Activated CD4-positive, CD25-positive, alpha-beta regulatory T cell treated with anti-CD3 and anti-CD28 coated beads, Interleukin-2, amount 50 U/mL, for 16 hours (primary cell): Measurements from ENCODE around the gene OR4B1.
"Not testable (repeated sequence)": the region's sequence is repeated elsewhere in the genome, so short reads cannot be mapped to it uniquely, and the experiment has no call there.

Source experiments
- DNase-seq: peaks from one replicate; pipeline ENCODE4 v3.0.0-alpha.2; 2020; ENCODE audit warnings: low read depth, low spot score

OR4B1 gene, protein sequence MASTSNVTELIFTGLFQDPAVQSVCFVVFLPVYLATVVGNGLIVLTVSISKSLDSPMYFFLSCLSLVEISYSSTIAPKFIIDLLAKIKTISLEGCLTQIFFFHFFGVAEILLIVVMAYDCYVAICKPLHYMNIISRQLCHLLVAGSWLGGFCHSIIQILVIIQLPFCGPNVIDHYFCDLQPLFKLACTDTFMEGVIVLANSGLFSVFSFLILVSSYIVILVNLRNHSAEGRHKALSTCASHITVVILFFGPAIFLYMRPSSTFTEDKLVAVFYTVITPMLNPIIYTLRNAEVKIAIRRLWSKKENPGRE

DNA sequence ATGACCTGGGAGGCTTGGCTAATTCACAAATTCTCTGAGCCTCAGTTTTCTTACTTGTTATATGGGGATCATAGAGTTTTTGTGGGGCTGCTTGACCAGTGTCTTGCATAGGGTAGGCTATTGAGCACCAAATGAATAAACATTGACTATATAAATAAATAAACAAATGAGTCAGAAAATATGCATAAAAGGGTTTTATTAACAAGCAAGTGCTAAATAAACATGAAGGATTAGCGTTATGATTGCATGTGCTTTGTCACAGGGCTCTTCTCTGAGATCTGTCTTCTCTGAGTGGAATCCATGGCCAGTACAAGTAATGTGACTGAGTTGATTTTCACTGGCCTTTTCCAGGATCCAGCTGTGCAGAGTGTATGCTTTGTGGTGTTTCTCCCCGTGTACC, at the start of gene OR4B1:
OR4B1 (plus strand) TSS at position 301 of the 400 bp plus-strand sequence; CDS start at position 301, 0 bp downstream.
- no peak for DNase-seq

DNA sequence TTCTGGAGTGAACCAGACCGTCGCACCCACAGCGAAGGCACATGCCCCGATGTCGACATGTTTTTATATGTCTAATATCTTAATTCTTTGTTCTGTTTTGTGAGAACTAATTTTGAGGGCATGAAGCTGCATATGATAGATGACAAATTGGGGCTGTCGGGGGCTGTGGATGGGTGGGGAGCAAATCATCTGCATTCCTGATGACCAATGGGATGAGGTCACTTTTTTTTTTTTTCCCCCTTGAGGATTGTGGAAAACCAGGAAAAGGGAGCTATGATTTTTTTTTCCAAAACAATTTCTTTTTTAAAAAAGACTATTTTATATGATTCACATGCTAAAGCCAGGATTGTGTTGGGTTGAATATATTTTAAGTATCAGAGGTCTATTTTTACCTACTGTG, 49.2 kb upstream of the OR4B1 start:
- DNase-seq: no peak

DNA sequence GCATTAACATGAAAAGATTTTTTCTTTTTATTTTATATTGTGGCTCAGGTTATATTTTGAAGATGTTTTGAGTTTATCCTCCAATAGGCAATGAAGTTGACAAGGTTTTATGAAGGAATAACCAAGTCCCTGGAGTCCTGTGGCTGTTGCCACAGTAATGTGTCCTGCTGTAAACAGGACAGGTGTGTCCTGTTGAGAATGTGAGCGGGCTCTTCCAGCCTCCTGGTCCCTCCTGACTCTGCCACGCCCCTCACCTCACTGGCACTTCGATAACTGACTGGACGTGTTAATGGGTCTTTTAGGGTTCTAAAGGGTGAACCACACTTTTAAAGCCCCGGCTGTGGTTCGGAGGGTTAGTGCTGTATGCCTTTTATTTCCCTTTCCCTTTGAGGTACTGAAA, 47.8 kb upstream of the OR4B1 start:
- no peak for DNase-seq

DNA sequence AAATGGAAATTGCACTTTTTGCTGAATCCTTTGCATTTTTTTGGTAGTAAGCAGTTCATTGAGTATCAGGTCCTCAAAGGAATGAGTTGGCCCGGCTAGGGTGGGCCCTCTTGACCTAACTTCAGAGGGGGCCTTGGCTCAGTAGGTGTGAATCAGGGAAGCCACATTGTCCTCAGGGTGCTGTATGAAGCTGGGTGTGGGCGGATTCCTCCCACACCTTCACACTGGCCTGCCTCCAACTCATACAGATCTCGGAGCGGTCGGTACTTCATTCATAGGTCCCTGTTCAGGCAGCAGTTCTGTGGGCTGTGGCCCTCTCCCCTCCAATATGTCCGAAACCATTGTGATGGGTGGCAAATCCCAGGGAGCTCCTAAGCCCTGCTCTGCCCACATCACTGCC, 47.4 kb upstream of the OR4B1 start:
- DNase-seq: no peak

DNA sequence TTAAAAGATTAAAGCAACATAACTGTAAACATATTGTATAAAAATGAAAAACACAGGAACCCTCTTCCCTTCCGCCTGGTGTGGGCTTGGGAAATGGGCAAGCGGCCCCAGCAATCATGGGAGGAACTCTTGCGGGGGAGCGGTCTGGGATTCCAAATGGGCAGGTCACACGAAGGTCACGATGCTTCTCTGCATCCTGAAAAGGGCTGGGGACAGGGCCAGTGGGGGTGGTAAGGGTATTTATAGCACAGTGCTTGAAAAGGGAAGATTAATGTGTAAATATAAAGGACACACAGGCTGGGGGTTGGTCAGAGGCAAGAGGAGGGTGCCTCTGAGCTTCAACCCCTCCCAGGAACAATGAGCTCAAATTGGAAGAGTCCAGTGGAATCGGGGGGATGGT, 46.9 kb upstream of the OR4B1 start:
- no peak for DNase-seq

DNA sequence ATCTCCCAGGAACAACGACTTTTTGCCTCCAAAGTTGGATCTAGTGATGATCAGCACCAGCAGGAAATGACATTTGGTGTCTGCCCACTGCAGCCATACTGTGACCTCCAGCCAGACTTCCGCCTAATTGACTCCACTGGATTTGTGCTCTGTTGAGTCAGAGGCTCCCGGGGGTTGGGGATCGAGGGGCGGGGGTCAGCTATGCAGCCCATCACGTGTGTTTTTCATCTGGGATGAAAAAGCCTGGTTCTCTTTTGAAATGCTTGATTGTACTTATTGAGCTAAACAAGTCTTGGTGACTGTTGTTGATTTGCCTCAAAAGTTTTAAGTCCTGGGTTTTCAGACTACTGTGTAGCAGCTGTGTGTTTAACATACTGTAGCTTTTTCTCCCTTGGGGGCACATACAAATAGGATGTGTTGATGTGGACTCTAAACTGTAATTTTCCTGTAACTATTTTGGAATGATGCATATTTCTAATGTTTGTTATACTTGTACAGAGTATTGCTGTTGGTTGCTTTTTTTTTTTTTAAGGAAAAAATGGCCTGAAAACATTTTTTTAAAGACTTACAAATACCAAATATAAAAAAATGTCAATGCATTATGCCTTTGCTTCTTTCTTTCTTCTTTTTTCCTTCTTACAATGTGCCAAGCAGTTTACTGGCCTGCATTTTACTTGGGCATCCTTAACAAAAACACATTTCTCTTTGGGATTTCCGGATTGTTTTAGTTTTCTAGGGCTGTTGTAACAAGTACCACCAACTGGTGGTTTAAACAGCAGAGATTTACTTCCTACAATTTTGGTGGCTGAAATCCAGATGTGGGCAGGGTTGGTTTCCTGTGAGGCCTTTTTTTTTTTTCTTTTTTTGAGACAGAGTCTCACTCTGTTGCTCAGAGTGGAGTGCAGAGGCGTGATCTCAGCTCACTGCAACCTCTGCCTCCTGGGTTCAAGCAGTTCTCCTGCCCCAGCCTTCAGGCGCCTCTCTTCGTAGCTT, 46.1 kb upstream of the OR4B1 start:
- no peak for DNase-seq

DNA sequence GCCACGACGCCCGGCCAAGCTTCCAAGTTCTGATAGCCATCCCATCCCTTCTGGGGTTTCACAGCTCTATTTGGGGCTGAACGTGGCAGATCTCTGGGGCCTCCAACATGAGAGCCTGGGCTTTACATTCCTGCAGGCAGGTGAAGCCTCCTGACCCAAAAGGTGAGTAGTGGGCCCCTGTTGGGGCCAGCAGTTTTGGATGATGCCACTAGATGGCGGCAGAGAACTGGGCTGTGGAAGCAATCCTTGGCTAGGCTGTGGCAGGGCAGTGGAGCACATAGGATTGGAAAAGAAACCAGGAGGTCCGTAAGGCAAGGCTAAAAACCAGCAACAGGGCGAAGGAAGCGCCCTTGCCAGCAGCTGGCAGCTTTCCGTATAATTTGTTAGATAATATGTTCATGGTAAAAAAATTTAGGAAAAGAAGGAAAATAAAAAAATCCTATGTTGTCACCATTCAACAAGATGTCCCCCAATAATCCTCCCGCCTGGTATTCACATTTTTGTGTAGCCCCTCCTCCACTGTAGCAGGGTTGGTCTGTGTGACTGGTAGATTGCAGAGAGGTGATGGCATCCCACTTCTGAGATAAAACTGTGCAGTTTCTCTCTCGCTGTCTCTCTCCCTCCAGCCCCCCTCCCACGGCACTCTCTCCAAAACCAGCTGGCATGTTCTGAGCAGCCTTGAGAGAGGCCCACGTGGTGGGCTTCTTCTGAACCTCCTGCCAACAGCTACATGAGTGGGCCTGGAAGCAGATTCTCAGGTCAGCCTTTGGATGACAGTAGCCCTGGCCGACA, 43.6 kb upstream of the OR4B1 start:
- peak; percentile 16 for DNase-seq

DNA sequence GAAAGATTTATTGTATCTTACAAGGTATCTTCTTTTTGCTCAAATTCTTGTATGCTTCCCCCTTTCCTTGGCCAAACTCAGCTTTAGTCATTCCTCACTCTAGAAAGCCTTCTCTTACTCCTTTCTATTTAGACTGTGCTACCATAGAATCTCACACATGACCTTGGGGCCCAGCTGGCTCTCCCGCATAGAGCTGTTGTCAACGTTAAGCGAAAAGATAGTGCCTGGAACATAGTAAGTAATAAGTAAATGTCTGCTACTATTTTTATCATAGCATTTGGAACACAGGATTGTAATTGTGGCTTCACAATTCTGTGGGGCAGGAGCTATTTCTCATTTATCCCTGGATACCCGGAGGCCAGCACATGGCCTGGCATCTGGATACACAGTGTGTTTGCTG, 38.9 kb upstream of the OR4B1 start:
- no peak for DNase-seq

DNA sequence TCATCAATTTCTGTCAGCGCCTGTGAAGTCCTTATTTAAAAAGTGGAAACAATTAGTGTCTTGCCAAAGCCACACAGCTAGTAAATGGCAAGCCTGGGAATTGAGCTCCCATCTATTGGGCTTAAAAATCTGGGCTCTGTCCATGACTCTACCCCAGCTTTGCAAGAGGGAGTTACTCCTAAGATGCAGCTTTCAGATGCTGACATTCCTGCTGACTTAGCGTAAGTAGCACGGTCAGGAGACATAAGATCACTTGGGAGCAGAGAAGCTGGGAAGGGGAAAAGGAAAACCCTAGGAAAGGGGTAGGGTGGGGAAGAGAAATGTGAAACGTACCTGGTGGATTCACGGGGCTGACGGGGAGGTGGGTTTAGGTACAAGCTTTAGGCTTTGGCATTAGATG, 36.0 kb upstream of the OR4B1 start:
- DNase-seq: no peak

DNA sequence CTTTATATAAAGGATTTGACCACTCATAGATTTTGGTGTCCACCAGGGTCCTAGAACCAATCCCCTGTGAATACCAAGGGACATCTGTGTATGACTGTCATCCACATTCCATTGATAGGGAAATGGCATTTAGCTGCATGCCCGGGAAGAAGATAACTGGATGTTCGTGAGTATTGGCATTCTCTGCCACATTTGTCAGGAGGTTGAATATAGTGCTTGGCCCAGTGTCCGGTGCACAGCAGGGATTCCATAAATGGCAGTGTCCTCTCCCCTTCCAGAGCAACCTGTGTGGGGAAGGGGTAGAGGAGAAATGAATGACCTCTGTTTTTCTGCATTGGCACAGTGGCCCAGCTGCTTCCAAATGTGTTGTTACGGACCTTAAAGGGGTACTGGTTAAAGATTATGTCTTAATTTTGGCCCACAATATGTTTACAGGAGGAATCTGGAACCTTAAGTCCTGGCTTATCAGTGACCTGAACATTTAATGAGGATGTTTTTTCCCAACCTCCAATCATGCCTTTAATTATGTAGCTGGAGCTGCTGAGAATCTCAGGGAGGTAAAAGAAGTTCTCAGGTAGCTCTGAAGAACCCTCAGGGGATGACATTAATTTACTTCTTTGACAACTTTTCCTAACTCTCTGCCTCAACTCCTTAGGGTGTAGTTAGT, 33.6 kb upstream of the OR4B1 start:
- no peak for DNase-seq

DNA sequence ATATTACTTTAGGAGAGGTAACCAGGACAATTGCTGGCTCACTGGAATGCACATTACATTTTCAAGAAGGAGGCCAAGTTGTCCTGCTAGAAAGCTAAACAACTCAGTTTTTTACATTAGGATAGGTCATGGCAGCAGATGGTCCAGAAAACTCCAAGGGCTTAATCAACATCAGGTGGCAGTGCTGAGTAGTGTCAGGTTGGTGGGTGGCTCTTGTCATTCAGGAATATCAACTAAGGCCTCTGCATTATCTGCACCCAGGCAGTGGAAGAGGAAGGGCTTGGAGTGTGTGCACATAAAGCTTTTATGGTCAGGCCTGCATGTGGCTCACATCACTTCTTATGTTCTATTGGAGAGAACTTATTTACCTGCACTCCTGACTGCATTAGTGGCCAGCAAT, 32.2 kb upstream of the OR4B1 start:
- no peak for DNase-seq

DNA sequence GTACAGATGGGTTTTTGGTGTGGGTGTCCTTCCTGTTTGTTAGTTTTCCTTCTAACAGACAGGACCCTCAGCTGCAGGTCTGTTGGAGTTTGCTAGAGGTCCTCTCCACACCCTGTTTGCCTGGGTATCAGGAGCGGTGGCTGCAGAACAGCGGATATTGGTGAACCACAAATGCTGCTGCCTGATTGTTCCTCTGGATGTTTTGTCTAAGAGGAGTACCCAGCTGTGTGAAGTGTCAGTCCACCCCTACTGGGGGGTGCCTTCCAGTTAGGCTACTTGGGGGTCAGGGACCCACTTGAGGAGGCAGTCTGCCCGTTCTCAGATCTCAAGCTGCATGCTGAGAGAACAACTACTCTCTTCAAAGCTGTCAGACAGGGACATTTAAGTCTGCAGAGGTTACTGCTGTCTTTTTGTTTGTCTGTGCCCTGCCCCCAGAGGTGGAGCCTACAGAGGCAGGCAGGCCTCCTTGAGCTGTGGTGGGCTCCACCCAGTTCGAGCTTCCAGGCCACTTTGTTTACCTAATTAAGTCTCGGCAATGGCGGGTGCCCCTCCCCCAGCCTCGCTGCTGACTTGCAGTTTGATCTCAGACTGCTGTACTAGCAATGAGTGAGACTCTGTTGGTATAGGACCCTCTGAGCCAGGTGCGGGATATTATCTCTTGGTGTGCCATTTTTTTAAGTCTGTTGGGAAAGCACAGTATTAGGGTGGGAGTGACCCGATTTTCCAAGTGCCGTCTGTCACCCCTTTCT, 25.5 kb upstream of the OR4B1 start:
- DNase-seq: not testable (repeated sequence)

DNA sequence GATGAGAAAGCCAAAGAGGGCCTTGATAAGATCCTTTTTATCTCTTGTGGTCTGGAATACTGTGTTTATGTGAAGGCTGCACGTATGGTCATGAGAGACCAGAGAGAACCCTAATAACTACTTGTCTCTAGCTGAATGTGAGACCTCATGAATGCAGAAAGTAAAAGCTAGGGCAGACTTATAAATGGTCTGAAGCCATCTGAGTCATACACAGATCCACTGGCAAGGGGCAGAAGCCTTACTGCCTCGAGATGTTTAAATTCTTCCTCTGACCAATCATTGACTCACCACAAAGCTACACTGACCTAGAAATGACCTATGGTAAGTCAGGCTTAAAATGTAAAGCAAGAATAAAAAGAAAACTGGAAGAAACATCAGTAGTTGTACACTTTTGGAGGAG, 22.7 kb upstream of the OR4B1 start:
- no peak for DNase-seq

DNA sequence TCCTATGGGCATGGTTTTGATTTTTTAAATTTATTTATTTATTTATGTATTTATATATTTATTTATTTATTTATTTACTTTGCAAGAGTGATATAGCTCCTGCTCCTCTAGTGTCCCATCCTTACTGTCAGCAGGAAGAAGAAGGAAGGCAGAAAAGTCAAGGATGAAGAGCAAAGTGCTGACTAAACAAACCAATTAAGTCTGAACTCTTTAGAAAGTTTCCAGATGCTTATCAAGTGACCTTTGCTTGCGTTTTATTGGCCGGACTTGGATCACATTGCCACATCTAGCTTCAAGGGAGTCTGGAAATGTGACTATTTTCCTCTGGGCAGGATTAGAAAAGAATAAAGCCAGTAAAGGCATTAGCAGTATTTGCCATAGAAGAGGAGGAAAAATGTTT, 8.7 kb upstream of the OR4B1 start:
- no peak for DNase-seq

DNA sequence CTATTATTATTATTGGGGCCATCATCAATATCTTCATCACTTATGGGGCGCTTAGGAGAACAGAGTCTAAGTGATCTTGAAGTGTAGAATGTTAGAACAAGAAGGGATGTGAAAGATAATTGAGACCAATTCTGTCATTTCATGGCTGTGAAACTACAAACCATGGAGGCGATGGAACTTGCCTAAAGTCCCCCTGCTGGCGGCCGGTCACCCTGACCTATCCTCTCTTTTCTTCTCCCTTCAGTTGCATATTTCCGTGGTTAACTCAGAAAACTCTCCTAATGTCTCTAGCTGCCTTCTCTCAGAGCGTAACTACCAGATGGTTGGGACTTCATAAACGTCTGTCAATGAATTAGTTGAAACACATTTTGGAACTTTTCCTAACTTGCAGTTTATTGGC, 6.6 kb upstream of the OR4B1 start:
- DNase-seq: no peak

DNA sequence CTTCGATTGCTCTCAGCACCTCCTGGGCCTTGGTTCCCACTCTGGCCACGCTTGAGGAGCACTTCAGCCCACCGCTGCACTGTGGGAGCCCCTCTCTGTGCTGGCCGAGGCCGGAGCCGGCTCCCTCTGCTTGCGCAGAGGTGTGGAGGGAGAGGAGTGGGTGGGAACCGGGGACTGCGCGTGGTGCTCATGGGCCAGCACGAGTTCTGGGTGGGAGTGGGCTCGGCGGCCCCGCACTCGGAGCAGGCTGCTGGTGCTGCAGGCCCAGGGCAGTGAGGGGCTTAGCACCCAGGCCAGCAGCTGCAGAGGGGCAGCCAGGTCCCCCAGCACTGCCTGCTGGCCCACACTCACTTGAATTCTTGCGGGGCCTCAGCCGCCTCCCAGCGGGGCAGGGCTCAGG, 12.2 kb downstream of the OR4B1 start:
- DNase-seq: no peak

DNA sequence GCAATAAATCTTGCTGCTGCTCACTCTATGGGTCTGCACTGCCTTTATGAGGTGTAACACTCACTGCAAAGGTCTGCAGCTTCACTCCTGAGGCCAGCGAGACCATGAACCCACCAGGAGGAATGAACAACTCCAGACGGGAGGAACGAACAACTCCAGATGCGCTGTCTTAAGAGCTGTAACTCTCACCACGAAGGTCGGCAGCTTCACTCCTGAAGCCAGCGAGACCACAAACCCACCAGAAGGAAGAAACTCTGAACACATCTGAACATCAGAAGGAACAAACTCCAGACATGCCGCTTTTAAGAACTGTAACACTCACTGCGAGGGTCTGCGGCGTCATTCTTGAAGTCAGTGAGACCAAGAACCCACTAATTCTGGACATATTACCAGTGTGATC, 13.4 kb downstream of the OR4B1 start:
- DNase-seq: not testable (repeated sequence)

DNA sequence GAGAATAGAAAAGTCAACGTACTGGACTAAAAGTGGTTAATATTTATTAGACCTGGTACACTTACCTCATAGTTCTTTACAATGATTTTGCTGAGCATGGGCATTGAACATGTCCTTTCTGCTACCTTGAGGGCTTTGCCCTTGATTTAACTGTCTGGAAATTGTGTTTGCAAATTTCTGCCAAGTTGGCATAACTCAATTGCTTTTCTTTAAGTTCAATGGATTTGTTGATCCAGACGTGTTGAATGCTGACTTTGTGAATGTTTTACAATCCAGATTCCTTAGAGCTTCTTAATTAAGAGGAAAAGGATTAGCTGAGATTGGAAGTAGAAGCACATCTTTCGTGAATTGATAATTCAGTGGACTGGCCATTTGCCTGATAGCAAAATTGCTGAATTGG, 21.1 kb downstream of the OR4B1 start:
- no peak for DNase-seq

DNA sequence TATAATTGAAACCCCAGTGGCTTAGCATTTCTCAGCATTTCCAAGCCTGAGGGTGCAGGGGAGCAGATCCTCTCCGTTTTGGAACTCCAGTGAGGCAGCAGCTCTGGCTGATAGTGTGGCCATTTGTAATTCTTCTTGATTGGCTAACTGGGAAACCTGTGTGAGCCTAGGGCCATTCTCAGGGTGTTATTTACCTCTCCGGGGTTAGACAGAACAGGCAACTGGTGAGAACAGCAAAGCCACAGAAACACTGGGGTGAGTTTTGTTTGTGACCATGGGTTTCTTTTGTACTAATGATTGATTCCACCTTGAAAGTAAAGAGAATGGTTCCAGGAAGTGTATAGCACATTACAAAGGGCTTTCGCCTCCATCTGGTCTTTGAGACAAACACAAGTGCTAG, 25.9 kb downstream of the OR4B1 start:
- no peak for DNase-seq

DNA sequence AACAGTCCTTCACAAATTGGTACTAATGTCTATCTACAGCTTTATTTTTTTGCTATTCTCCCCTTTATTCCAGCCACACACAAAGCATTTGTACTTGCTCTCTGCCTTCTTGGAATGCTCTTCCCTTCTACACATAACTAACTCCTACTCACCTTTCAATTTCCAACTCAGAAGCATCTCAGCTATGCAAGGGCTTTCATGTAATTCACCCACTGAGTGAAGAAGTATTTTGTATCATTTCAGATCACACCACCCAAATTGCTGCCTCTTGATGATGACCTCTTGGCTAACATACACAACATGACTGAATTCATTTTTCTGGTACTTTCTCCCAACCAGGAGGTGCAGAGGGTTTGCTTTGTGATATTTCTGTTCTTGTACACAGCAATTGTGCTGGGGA, 28.2 kb downstream of the OR4B1 start, which contains the start of gene OR4X2:
OR4X2 (plus strand) TSS at position 301 of the 400 bp plus-strand sequence; CDS start at position 301, 0 bp downstream.
- DNase-seq: no peak

DNA sequence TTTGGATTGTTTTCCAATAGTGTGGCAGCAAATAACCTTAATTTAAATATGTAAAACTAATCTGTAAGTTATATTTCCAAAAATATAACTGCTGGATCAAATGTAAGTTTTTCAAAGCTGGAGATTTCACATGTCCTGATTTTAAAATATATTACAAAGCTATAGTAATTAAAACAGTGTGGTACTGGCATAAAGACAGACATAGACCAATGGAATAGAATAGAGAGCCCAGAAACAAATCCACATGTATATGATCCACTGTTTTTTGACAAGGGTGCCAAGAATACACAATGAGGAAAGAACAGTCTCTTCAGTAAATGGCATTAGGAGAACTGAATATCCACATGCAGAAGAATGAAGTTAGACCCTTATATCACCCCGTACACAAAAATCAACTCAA, 32.3 kb downstream of the OR4B1 start:
- no peak for DNase-seq
